Vagina (tissue), 2 donors: ENCODE results near the gene GATA5.

Experiments used
- CTCF ChIP-seq, 3 experiments: fragments of 450-650 bp in 2 of 3; fragments of 200-600 bp in 1 of 3; sonication (generic) in 1 of 3; IDR thresholded peaks; one replicate each; pipeline ENCODE4 v1.5.1; 2017 to 2019; ENCODE audit warnings: antibody characterized with exemption in 3 of 3, mild to moderate bottlenecking in 2 of 3, moderate library complexity in 2 of 3
- POLR2AphosphoS5 ChIP-seq, 2 donors: sonication (generic); formaldehyde crosslinking; IDR thresholded peaks; one replicate each; pipeline ENCODE4 v1.9.0; 2017; ENCODE audit warnings: antibody characterized with exemption in 2 of 2, mild to moderate bottlenecking in 2 of 2, low read depth in 1 of 2; ENCODE audit not compliant: insufficient read depth in 1 of 2

DNA sequence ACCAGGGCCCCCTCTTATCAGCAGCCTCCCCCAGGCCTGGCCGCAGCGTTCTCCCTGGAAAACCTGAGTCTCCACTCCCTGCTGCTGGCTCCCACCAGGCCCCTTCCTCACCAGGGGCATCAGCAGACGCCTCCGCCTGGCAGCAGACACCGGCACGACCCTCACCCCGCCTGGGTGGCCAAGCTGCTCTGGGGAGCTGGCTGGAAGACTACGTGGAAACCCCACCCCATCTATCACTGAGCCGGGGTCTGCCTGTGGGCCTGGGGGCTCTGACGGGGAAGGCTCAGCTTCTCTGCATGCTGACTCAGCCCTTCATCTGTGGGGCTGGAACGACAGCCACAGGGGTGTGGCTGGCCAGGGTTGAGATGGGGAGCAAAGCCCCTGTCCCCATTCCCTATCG is 29.3 kb downstream of the GATA5 start:
- TF ChIP-seq POLR2AphosphoS5 (IDR thresholded peaks at IDR 0.05; ENCODE audit: insufficient read depth in 1 of 2, low read depth in 1 of 2) (no peak), CTCF (IDR thresholded peaks at IDR 0.05) (no peak)
